DND-41 (cell line): ENCODE results near the gene ZNF316.

Experiments used
- CTCF ChIP-seq: IDR thresholded peaks from 2 replicates; pipeline ENCODE4 v1.5.1; 2012; ENCODE audit warnings: borderline replicate concordance, low read length, moderate library complexity, mild to moderate bottlenecking; ENCODE audit not compliant: poor library complexity, severe bottlenecking; ENCODE audit errors: extremely low read depth
- EZH2 ChIP-seq: IDR thresholded peaks from 3 replicates; pipeline ENCODE4 v1.6.1; 2012; ENCODE audit warnings: borderline replicate concordance, low read depth, mild to moderate bottlenecking, moderate library complexity, low read length, inconsistent platforms; ENCODE audit not compliant: severe bottlenecking

- TF ChIP-seq CTCF (no peak), EZH2 (no peak)
Observed at GRCh38 chr7:6649241-6649961, 12.3 kb downstream of the ZNF316 start.
